HepG2 (cell line): ENCODE measurements around the gene MAN1A1. TPM values are rescaled to one million over a fixed set of nuclear protein-coding genes. Genes with fewer than 3 reads are reported as not detected.

Source experiments
- ATAC-seq: fragments of 200-7000 bp; cut with Tn5 transposase; 3 replicates; pipeline ENCODE4 v1.9.1; 2020; ENCODE audit warnings: mild to moderate bottlenecking, moderate library complexity
- BruUV-seq: library from RNA; stranded (reverse); fragments of 400-500 nt; replicated peaks from 2 replicates; lab custom pipeline; 2021; lab: Mats Ljungman, UMichigan
- CTCF ChIA-PET: fragments of 300-600 bp; formaldehyde crosslinking; extraction: SDS; loops from one replicate; lab custom pipeline; 2021; ENCODE audit warnings: low total read pairs, inconsistent platforms, low intra/inter-chr PET ratio; lab: Yijun Ruan, JAX
- POLR2A ChIA-PET: fragments of 350-600 bp; sonication (Branson Sonifier 250); formaldehyde crosslinking; loops from one replicate; lab custom pipeline; 2020; ENCODE audit warnings: antibody characterized with exemption, inconsistent platforms; lab: Yijun Ruan, JAX
- DNase-seq: peaks from one replicate; pipeline ENCODE4 v3.0.0-alpha.2; 2015; ENCODE audit warnings: low spot score
- FAIRE-seq: peaks from 3 replicates; lab custom pipeline; 2011; peaks lifted over from hg19 to GRCh38; lab: Jason Lieb, UNC
- H2AFZ ChIP-seq: one replicate; pipeline ENCODE4 v1.6.1; 2011; ENCODE audit warnings: low read length, inconsistent platforms
- H3K27ac ChIP-seq: fragments of 300-600 bp; 3 replicates; pipeline ENCODE4 v1.8.0; 2011; ENCODE audit warnings: mixed run types, mild to moderate bottlenecking, mixed read lengths, low read length, inconsistent platforms; ENCODE audit not compliant: insufficient read depth; ENCODE audit errors: extremely low read length
- H3K27me3 ChIP-seq, 2 experiments: fragments of 200-600 bp in 1 of 2; 2 replicates in 1 of 2; 3 replicates in 1 of 2; pipeline versions ENCODE4 v1.6.0 to v1.8.0; 2011; ENCODE audit warnings: low read length in 2 of 2, mild to moderate bottlenecking in 2 of 2, moderate library complexity in 2 of 2, inconsistent platforms in 1 of 2; ENCODE audit not compliant: insufficient read depth in 2 of 2, control insufficient read depth in 1 of 2
- H3K36me3 ChIP-seq, 2 experiments: fragments of 200-600 bp in 1 of 2; replicated peaks in 1 of 2; 2 replicates in 1 of 2; 3 replicates in 1 of 2; pipeline versions ENCODE4 v1.5.1 to v1.8.0; 2011; ENCODE audit warnings: low read length in 2 of 2, inconsistent platforms in 1 of 2; ENCODE audit not compliant: insufficient read depth in 2 of 2, control insufficient read depth in 1 of 2
- H3K4me1 ChIP-seq: 2 replicates; pipeline ENCODE4 v1.5.1; 2012; ENCODE audit warnings: low read length, inconsistent platforms; ENCODE audit not compliant: insufficient read depth
- H3K4me2 ChIP-seq: 2 replicates; pipeline ENCODE4 v1.6.0; 2011; ENCODE audit warnings: low read depth, low read length, inconsistent platforms
- H3K4me3 ChIP-seq, 3 experiments: fragments of 200-600 bp in 1 of 3; sonication (generic), shearing (Covaris generic) in 1 of 3; replicated peaks in 1 of 3; 2 replicates each; pipeline ENCODE4 v1.5.1; 2011 to 2016; ENCODE audit warnings: low read length in 3 of 3, inconsistent platforms in 2 of 3, low read depth in 2 of 3, mild to moderate bottlenecking in 2 of 3, control low read depth in 1 of 3, mixed read lengths in 1 of 3; ENCODE audit not compliant: insufficient read depth in 1 of 3
- H3K79me2 ChIP-seq: one replicate; pipeline ENCODE4 v1.6.1; 2011; ENCODE audit warnings: low read length, inconsistent platforms; ENCODE audit not compliant: insufficient read depth
- H3K9ac ChIP-seq: 2 replicates; pipeline ENCODE4 v1.6.0; 2011; ENCODE audit warnings: mild to moderate bottlenecking, low read depth, low read length, inconsistent platforms; ENCODE audit not compliant: insufficient read depth
- H3K9me3 ChIP-seq: 2 replicates; pipeline ENCODE4 v1.5.1; 2012; ENCODE audit warnings: mild to moderate bottlenecking, low read length
- H4K20me1 ChIP-seq: 2 replicates; pipeline ENCODE4 v1.6.0; 2011; ENCODE audit warnings: inconsistent platforms, mild to moderate bottlenecking, low read length, moderate library complexity; ENCODE audit not compliant: insufficient read depth
- DBP ChIP-seq: sonication (generic); formaldehyde crosslinking; IDR thresholded peaks from 2 replicates; pipeline ENCODE4 v1.4.0; 2020; ENCODE audit warnings: missing genetic modification reagents; ENCODE audit errors: not compliant biosample characterization
- FOXO4 ChIP-seq: sonication (generic); formaldehyde crosslinking; conservative IDR thresholded peaks from 2 replicates; pipeline ENCODE4 v1.8.1; 2023; ENCODE audit warnings: missing genetic modification reagents
- HDAC6 ChIP-seq: fragments of 200-600 bp; sonication (generic); IDR thresholded peaks from 2 replicates; pipeline ENCODE4 v1.7.0; 2017; ENCODE audit warnings: mild to moderate bottlenecking, antibody characterized with exemption, low read length, low read depth
- NKX3-1 ChIP-seq: sonication (generic); formaldehyde crosslinking; IDR thresholded peaks from 2 replicates; pipeline ENCODE4 v1.5.0; 2020; ENCODE audit warnings: missing genetic modification reagents
- POLR2G ChIP-seq: fragments of 200-400 bp; formaldehyde crosslinking; IDR thresholded peaks from 2 replicates; pipeline ENCODE4 v1.6.1; 2018; ENCODE audit warnings: mild to moderate bottlenecking, low read depth, low read length, moderate library complexity
- ZBTB43 ChIP-seq: sonication (generic); formaldehyde crosslinking; conservative IDR thresholded peaks from 2 replicates; pipeline ENCODE4 v1.4.0; 2020; ENCODE audit warnings: missing genetic modification reagents
- ZNF235 ChIP-seq: sonication (generic); formaldehyde crosslinking; IDR thresholded peaks from 2 replicates; pipeline ENCODE4 v1.8.1; 2023; ENCODE audit warnings: mild to moderate bottlenecking, missing genetic modification reagents, borderline replicate concordance
- ZNF333 ChIP-seq: sonication (generic); formaldehyde crosslinking; IDR thresholded peaks from 2 replicates; pipeline ENCODE4 v1.4.0; 2020; ENCODE audit warnings: mild to moderate bottlenecking, missing genetic modification reagents, borderline replicate concordance
- ZNF619 ChIP-seq: sonication (generic); formaldehyde crosslinking; IDR thresholded peaks from 2 replicates; pipeline ENCODE4 v1.4.0; 2020; ENCODE audit warnings: mild to moderate bottlenecking, missing genetic modification reagents
- ZNF629 ChIP-seq: sonication (generic); formaldehyde crosslinking; conservative IDR thresholded peaks from 2 replicates; pipeline ENCODE4 v1.5.0; 2020; ENCODE audit warnings: missing genetic modification reagents
- ZNF724P ChIP-seq: sonication (generic); formaldehyde crosslinking; IDR thresholded peaks from 2 replicates; pipeline ENCODE4 v1.8.0; 2022; ENCODE audit warnings: missing genetic modification reagents, borderline replicate concordance
- ZNF776 ChIP-seq: sonication (generic); formaldehyde crosslinking; IDR thresholded peaks from 2 replicates; pipeline ENCODE4 v1.4.0; 2020; ENCODE audit warnings: mild to moderate bottlenecking, missing genetic modification reagents
- WGBS: methylation state at CpG from one replicate; pipeline ENCODE4 v1.1.6; 2017; ENCODE audit warnings: low lambda C conversion rate; 5-methylcytosine and 5-hydroxymethylcytosine counted together
- in situ Hi-C: cut with HindIII; loops from 2 replicates; pipeline ENCODE4 v1.10.0; 2017; ENCODE audit warnings: low pct_unique_long_range_greater_than_20kb; ENCODE audit not compliant: extremely low pct_ligation_motif_present
- intact Hi-C: fragments of 100-400 bp; cut with micrococcal nuclease; formaldehyde crosslinking; loops from one replicate; pipeline ENCODE4 v1.10.0; 2022; ENCODE audit not compliant: unreplicated experiment
- polyA plus RNA-seq, 8 experiments: library from polyadenylated mRNA; depleted of rRNA in 3 of 8; stranded (reverse) in 7 of 8; unstranded in 1 of 8; fragments of >200 nt; fragmentation: Illumina TruSeq in 4 of 8; extraction: Trizol in 4 of 8; gene quantifications; 2 replicates each; pipeline versions ENCODE4 v1.2.1 to v1.2.3, GENCODE V29; 2011 to 2016; ENCODE audit warnings: low read depth in 4 of 8, missing spikeins in 1 of 8, mixed read lengths in 1 of 8; ENCODE audit not compliant: insufficient read depth in 1 of 8
- total RNA-seq, 5 experiments: library from RNA; depleted of rRNA; stranded (reverse); fragments of >200 nt; fragmentation: Illumina TruSeq; extraction: Trizol; gene quantifications; 2 replicates each; pipeline ENCODE4 v1.2.3, GENCODE V29; 2016; ENCODE audit warnings: low read depth in 1 of 5
- TF ChIP-seq, protein P1 (sequence below): sonication (generic); formaldehyde crosslinking; IDR thresholded peaks from 2 replicates; pipeline ENCODE4 v1.4.0; 2020; ENCODE audit warnings: mild to moderate bottlenecking, missing genetic modification reagents
- TF ChIP-seq, protein P2 (sequence below): sonication (generic); formaldehyde crosslinking; IDR thresholded peaks from 2 replicates; pipeline ENCODE4 v1.8.0; 2022; ENCODE audit warnings: mild to moderate bottlenecking, missing genetic modification reagents, moderate library complexity

MAN1A1 gene
- total and polyA plus RNA-seq, 2 of the 13 experiments (the other 11 are each of a cell fraction or from before 2014, with no cell fraction given), result 156 to 236 TPM

GRCh38 chr6:119137194-119138072 is 212.1 kb downstream of the MAN1A1 start:
- Histone ChIP-seq H3K4me2 (no peak overlapping the region), H3K36me3 (no peaks in the 10 kb centered on the region), H4K20me1 (no peaks in the 10 kb centered on the region), H3K27ac (no peak overlapping the region), H3K27me3 (no peaks in the 10 kb centered on the region), H3K79me2 (no peaks in the 10 kb centered on the region), H3K9me3 (no peaks in the 10 kb centered on the region), H3K4me1 (0 out of 2 replicates have a peak, but pooled peaks cover under 1% of the 10 kb centered on the region), H3K4me3 (no peak overlapping the region), H2AFZ (no peak overlapping the region), H3K9ac (no peak overlapping the region)
- ChIA-PET POLR2A (no interaction called here), CTCF (no interaction called here)
- in situ Hi-C loops (loop anchor here (25.0 kb wide), 2 partner anchors 600 to 850 kb away; no protein-coding TSS in a partner anchor), intact Hi-C loops (no loop called here)
- TF ChIP-seq ZNF619 (CRISPR knock-in tag) (no peak), ZBTB43 (CRISPR knock-in tag) (no peak), ZNF776 (no peak), ZNF333 (no peak), DBP (no peak), FOXO4 (CRISPR knock-in tag) (no peak), HDAC6 (no peak), ZNF724P (CRISPR knock-in tag) (no peak), POLR2G (no peak), ZNF235 (no peak), NKX3-1 (no peak), ZNF629 (CRISPR knock-in tag) (no peak)
- TF ChIP-seq, protein P1, sequence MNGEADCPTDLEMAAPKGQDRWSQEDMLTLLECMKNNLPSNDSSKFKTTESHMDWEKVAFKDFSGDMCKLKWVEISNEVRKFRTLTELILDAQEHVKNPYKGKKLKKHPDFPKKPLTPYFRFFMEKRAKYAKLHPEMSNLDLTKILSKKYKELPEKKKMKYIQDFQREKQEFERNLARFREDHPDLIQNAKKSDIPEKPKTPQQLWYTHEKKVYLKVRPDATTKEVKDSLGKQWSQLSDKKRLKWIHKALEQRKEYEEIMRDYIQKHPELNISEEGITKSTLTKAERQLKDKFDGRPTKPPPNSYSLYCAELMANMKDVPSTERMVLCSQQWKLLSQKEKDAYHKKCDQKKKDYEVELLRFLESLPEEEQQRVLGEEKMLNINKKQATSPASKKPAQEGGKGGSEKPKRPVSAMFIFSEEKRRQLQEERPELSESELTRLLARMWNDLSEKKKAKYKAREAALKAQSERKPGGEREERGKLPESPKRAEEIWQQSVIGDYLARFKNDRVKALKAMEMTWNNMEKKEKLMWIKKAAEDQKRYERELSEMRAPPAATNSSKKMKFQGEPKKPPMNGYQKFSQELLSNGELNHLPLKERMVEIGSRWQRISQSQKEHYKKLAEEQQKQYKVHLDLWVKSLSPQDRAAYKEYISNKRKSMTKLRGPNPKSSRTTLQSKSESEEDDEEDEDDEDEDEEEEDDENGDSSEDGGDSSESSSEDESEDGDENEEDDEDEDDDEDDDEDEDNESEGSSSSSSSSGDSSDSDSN (CRISPR knock-in tag), result no peak
- TF ChIP-seq, protein P2, sequence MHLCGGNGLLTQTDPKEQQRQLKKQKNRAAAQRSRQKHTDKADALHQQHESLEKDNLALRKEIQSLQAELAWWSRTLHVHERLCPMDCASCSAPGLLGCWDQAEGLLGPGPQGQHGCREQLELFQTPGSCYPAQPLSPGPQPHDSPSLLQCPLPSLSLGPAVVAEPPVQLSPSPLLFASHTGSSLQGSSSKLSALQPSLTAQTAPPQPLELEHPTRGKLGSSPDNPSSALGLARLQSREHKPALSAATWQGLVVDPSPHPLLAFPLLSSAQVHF (CRISPR knock-in tag), result no peak
- no peak for FAIRE-seq
- BruUV-seq, result no TSS peak
- whole genome bisulfite sequencing, result 87% methylated on average over 5 of the region's 5 CpGs
- ATAC-seq, result no peak
- no peak for DNase-seq
